NCI-H524 treated with DMSO at 0.1 percent for 48 hours (cell line): ENCODE results near the gene GFOD2.

Experiments used
- DNase-seq: peaks from one replicate; lab custom pipeline; 2025; lab: John Stamatoyannopoulos, UW

Gene GFOD2

GRCh38 chr16:67657751-67658518, 61.2 kb downstream of the GFOD2 start:
- DNase-seq: no peak

- DNase-seq: no peak
These were observed 62.0 kb downstream of the GFOD2 start for GRCh38 chr16:67657017-67657608.

DNA sequence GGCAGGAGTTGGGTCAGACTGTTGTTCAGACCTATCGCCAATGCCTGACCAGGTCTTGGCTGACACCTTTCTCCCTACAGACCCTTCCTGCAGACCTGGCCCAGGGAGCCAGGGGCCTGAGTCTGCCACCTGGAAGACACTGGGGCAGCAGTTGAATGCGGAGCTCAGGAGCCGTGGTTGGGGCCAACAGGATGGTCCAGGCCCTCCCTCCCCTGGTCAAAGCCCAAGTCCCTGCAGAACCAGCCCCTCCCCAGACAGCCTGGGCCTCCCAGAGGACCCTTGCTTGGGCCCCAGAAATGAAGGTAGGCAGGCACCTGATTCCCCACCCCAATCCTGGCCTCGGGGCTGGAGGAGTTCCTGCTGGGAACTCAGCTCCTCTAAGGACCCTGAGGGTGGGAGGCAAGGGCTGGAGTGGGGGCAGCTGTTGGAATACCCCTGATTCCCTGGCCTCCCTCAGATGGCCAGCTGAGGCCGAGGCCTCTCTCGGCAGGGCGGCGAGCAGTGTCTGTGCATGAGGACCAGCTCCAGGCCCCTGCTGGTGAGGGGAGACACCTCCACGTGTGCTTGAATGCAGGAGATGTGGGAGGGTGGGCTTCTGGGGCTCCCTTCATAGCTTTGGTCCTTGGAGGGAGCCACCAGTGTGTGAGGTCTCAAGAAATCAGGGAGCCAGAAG, 62.6 kb downstream of the GFOD2 start:
- no peak for DNase-seq

GRCh38 chr16:67655363-67655762, 63.8 kb downstream of the GFOD2 start:
- DNase-seq: no peak

GRCh38 chr16:67654403-67654911, 64.7 kb downstream of the GFOD2 start:
- DNase-seq: no peak

DNA sequence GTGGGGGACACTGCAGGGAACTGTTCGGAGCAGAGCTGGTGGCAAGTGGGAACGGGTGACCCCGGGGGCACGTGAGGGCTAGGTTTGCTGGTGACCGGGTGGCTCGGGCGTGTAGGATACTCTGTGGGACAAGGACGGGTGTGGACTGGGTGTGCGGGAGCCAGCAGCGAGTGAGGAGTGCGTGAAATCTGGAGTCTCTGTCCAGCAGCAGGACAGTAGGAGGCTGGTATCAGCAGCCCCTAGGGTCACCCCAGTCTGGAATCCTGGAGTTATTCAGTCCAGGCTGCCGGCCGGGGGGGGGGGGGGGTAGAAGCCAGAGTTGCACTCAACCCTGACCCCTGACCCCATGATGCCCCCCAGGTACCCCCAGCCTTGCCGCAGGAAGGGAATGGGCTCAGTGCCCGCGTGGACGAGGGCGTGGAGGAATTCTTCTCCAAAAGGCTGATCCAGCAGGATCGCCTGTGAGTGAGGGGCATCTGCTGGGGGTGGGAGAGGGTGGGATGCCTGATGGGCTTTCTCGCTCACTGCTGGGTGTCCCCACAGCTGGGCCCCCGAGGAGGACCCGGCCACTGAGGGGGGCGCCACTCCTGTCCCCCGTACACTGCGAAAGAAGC, 65.2 kb downstream of the GFOD2 start:
- DNase-seq: no peak

DNA sequence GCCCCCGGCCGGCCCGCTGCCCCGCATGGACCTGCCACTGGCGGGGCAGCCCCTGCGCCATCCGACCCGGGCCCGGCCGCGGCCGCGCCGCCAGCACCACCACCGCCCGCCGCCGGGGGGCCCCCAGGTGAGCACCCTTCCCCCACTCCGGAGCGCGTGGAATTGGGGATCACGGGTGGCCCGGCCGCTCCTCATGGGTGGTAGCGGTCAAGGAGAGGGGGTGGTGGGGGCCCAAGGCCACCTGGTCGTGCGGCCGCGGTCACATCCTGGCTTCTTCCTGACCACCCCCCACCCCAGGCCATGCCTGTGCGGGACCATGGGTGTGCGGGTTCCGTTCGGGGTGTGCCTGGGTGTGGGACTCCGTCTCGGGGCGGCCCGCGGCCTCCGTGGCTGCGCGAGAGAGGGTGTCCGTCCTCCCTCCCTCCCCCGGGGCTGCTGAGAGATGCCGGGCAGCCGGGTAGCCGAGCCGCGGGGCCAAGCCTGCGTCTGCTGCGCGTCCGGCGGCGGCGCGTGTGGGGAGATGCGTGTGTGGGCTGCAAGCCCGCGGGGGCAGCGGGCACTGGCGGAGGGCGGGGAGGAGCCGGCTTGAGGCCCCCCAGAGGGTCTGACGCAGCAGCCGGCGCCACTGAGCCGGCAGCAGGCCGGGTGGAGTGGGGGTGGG, 65.9 kb downstream of the GFOD2 start:
- DNase-seq: no peak

DNA sequence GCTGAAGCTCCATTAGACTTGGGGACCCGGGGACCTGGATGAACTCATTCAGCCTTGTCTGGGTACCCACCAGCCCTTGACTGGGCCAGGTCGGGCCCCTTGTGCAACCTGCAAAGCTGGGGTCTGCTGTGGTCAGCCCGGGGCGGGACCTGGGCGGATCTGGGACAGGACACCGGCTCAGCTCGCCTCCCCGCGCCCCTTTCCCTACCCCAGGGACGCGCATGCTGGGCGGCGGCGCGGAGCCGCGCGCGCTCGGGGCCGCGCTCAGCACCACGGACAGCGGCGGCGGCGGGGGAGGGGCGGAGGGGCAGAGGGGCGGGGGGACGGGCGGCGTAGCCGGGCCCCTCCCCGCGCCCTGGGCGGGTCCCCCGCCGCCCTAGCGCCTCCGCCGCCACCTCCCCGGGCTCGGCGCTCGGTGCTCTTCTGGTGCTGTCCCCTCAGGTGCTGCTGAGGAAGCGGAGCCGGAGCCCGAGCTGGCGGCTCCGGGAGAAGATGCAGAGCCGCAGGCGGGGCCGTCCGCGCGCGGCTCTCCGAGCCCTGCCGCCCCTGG, 66.5 kb downstream of the GFOD2 start:
- no peak for DNase-seq

GRCh38 chr16:67651847-67652246, 67.3 kb downstream of the GFOD2 start:
- no peak for DNase-seq

GRCh38 chr16:67651039-67651438, 68.1 kb downstream of the GFOD2 start:
- DNase-seq: no peak

DNA sequence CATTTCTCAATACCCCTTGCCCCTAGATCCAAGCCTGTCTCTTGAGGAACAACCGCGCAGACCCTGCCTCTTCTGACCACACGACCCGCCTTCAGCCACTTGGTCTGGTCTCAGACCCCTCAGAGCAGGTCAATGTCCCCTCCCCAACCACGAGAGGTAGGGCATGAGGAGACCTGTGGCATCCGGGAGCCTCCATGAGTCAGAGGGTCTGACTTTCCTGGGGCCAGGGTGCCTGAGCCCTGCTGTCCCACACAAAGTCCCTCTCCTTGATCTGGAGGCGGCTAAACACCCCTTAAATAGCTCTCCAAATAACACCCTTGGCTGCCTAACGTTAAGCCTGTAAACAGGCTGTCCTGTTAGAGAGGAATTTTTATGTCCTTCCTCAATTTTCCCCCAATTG, 69.1 kb downstream of the GFOD2 start:
- DNase-seq: no peak

DNA sequence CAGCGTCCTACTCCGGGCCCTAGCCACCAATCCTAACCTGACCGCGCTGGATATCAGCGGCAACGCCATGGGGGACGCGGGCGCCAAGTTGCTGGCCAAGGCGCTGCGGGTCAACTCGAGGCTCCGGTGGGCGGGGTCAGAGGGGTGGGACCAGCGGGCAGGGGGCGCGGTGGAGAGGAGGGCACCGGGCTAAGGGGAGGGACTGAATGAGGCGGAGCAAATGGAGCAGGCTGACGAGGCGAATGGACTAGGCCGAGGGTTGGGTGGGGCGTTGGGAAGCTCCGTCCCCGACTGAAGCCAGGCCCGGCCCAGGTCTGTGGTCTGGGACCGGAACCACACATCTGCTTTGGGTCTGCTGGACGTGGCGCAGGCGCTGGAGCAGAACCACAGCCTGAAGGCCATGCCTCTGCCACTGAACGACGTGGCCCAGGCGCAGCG, 69.6 kb downstream of the GFOD2 start:
- DNase-seq: no peak

GRCh38 chr16:67648764-67649407, 70.2 kb downstream of the GFOD2 start:
- no peak for DNase-seq

DNA sequence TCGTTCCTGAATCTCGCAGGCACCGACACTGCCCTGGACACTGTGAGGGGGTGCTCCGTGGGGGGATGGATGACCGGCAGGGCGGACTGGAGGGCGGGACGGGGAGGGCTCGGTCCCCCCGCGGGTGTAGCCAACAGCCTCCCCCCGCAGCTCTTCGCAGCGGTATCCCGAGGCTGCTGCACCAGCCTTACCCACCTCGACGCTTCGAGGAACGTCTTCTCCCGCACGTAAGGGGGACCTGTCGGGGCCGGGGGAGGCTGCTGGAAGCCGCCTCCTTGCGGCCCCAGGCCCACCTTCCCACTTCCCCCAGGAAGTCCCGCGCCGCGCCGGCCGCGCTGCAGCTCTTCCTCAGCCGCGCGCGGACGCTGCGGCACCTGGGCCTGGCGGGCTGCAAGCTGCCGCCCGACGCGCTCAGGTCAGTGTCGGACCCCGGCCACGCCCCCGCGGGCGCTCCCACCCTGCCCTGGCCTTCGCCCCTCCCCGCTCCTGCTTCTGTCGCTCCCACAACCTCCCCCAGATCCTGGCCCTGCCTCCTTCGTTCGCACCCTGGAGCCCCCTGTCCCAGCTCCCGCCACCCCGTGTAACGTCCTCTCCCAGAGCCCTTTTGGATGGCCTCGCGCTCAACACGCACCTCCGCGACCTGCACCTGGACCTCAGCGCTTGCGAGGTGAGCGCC, 70.9 kb downstream of the GFOD2 start:
- no peak for DNase-seq

DNA sequence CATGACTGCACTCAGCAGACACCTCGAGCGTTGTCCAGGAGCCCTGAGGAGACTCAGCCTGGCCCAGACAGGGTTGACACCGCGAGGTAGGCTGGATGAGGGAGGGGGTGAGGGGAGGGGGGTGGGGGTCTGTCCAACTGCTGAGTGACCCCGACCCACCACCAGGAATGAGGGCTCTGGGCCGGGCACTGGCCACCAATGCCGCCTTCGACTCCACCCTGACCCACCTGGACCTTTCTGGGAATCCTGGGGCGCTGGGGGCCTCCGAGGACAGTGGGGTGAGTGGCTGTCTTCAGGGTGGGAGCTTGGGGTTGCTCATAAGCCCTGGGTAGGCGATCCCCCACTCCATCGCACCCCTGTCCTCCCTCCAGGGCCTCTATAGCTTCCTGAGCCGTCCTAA, 71.4 kb downstream of the GFOD2 start:
- no peak for DNase-seq

GRCh38 chr16:67647111-67647651, 71.9 kb downstream of the GFOD2 start:
- DNase-seq: no peak

DNA sequence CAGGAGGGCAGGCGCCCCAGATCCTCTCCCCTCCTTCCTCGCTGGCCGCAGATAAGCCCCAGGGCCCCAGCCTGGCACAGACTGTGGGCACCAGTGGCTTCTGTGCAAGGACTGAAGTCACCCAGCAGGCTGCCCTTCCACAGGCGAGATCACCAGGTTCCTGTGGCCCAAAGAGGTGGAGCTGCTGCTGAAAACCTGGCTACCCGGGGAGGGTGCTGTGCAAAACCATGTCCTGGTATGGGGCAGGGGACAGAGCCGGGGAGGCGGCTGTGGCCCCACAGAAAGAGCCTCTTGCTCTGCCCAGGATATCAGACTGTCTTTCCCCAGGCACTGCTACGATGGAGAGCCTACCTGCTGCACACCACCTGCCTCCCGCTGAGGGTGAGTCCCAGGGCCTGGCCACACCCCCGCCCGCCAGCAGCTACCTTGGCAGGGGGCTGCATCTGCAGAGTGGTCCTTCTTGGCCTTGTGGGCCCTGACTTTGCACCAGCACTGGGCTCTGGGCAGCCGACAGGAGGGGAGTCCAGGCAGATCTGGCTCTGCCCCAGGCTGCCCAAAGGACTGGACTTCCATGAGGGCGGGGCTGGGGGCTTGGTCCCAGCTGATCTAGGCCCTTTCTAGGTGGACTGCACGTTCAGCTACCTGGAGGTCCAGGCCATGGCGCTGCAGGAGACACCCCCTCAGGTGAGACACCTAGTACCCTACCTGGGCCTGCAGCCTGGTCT, 73.6 kb downstream of the GFOD2 start:
- DNase-seq: no peak

- DNase-seq: no peak
These were observed 75.1 kb downstream of the GFOD2 start for GRCh38 chr16:67644038-67644437.
